GM21367 (cell line): ENCODE measurements around the gene NKIRAS1.
"Not testable (repeated sequence)": the region's sequence is repeated elsewhere in the genome, so short reads cannot be mapped to it uniquely, and the experiment has no call there.

Source experiments
- ATAC-seq: cut with Tn5 transposase; IDR thresholded peaks from one replicate; pipeline ENCODE4 v1.9.1; 2021; ENCODE audit not compliant: unreplicated experiment

Gene NKIRAS1

DNA sequence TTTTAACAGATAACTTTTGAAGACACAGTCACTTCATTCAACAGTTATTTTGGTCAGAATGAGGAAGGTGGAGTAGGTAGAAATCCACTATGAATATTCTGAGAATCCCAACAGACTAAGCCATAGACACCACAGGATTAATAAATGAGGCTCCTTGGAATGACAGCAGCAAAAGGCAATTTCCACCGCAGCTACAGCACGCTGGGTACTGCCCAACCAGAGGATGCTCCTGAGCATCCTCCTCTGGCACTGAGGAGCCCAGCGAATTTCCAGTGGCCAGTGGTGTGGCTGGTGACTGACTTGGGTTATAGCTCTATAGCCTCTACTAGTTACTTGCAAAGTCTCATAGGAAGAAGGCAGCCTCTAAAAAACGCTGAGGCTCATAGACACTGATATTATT lies 24.6 kb upstream of the NKIRAS1 start:
- no peak for ATAC-seq

DNA sequence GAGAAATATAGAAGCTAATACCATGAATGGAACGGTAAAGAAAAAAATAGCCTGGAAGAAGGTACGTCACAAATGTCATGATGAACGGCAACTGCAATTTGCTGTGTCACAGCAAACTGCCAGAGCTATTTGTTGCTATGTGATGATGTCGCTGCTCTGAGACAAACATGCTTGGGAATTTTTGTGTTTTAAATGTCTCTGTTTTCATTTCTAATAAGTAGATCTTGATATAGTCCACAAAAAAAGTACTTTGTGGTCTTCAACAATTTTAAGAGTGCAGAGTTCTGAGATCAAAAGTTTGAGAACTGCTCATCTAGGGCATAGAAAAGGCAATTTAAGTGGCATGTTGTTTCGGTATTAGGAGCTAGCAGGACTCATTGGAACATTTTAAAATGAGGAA lies 24.0 kb upstream of the NKIRAS1 start:
- no peak for ATAC-seq

DNA sequence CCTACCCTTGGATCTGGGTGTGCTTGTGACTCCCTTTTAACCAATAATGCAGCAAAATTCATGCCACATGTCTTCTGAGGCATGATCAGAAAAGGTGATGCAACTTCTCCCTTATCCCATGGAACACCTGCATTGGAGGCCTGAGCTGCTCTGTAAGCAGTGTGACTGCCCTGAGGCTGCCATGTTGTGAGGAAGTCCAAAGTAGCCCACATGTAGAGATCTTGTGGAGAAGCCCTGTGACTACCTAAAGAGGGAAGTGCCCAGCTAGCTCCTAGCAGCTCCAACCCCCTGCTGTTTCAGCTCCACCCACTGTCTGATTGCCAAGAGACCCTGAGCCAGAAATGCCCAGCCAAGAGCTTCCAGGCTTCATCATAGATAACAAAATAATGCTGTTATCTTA lies 21.9 kb upstream of the NKIRAS1 start:
- ATAC-seq, result no peak

DNA sequence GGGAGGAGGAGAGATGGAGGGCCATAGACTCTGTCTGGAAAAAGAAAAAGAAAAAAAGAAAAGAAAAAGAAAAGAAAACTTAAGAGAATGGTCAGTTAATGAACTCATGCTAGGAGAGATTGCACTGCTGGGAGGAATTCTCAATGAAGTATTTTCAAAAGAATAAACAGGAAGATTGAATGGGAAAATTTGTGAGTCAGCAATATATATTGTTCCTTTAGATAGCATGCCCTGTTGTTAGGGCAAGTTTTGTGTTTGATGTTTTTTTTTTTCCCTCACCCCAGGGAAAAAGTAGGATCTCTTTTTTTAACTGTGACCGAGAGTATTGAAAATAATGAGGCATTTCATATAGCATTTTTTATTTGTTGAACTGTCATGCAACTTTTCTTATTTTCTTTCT lies 20.5 kb upstream of the NKIRAS1 start:
- no peak for ATAC-seq

DNA sequence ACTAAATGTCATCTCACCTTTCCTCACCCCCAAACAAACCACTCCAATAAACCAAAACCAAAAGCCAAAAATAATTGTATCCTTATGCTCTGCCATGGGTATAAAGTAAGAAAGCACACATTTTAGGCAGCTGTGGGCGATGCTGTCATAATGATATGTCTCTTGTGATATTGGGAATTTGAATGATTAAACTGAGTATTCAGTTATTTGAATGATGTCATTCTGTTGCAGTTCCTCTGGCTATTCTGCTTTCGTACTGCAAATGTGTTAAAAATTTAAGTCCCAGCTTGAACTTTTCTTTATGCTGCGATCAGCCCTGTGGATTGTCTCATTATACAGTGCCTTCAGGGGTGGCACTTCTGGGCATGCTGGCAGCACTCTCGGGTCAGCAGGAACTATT lies 17.5 kb upstream of the NKIRAS1 start:
- no peak for ATAC-seq

DNA sequence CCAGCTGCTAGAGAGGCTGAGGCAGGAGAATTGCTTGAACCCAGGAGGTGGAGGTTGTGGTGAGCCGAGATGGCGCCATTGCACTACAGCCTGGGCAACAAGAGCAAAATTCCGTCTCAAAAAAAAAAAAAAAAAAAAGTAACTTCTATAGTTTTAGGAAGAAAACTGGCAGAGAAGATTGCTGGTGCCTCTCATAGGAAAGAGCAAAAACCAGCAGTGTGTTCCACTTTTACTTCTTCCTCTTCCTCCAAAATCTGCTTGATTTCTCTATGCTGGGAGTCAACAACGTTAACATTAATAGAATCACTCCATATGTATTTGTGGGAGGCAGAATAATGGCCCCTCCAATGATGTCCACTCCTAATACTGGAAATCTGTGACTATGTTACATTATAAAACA lies 15.8 kb upstream of the NKIRAS1 start:
- ATAC-seq, result no peak

DNA sequence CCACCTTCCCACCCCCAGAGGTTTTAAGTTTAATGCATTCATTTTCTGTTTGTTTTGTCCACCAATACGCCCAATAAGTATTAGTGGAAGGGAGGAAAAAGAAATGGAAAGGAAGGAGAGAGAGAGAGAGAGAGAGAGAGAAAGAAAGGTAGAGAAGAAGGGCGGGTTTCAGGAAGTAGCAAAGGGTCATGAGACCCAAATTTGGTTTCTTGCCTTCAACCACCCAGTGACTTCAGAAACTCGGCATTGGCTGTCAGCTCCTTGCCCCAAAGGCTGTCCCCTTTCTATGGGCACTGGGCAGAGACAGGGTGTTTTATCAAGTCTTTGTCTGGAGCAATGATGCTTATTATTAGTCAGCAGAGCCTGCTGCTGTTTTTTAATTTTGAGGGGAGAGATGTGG lies 14.8 kb upstream of the NKIRAS1 start:
- no peak for ATAC-seq

DNA sequence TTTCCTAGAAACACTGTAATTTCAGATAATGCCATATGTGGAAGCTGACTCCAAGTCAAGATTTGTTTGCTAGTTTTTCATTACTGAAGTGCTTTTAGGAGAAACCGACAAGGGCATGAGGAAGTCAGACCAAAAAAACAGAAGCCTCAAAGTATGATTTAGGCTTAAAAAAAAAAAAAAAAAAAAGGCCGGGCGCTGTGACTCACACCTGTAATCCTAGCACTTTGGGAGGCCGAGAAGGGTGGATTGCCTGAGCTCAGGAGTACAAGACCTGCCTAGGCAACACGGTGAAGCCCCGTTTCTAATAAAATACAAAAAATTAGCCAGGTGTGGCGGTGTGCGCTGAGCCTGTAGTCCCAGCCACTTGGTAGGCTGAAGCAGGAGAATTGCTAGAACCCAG lies 11.7 kb upstream of the NKIRAS1 start:
- no peak for ATAC-seq

DNA sequence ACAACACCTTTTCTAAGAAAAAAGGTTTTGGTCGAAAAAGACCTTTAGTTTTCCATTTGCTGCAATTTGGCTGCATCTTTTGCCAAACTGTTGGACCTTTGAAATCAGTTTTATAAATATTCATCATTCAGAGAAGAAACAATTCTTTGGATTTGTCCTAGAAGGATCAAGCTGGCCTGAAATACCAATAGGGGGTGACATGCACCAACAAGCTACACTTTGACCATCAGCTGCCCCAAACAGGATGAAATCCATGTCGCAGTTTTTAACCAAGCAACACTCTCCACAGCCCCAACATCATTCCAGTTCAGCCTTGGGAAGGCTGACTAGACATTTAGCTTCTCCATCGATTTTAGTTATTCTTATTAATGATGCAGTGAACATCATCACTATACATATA lies 9.9 kb upstream of the NKIRAS1 start:
- no peak for ATAC-seq

DNA sequence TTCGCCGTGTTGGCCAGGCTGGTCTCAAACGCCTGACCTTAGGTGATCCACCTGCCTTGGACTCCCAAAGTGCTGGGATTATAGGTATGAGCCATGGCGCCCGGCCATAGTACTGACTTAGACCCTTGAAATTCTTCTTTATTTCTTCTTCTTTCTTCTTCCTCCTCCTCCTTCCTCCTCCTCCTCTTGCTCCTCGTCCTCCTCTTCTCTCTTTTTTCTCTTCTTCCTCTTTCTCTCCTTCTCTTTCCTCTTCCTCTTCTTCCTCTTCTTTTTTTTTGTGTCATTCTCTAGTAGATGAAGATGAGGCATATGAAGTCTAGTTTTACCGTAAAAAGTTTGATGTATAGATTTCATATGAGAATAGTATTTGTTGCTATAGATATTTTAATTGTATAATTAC lies 9.5 kb upstream of the NKIRAS1 start:
- no peak for ATAC-seq

DNA sequence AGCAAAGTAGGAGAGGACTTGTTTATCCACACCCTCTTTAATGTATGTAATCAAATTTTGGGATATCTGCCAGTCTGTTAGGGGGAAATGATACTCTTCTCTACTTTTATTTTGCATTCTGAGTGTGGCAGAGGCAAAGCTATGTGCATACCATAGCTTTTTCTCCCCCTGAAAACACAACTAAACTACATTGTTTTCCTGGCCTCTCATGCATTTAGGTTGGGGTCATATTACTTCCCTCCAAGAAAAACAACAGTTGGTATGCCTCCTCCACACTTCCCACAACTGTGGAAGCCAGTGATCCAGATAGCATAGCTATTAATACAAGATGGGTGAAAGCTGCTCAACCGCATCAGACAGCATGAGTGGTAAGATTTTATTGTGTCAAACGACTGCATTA lies 7.0 kb upstream of the NKIRAS1 start:
- no peak for ATAC-seq

DNA sequence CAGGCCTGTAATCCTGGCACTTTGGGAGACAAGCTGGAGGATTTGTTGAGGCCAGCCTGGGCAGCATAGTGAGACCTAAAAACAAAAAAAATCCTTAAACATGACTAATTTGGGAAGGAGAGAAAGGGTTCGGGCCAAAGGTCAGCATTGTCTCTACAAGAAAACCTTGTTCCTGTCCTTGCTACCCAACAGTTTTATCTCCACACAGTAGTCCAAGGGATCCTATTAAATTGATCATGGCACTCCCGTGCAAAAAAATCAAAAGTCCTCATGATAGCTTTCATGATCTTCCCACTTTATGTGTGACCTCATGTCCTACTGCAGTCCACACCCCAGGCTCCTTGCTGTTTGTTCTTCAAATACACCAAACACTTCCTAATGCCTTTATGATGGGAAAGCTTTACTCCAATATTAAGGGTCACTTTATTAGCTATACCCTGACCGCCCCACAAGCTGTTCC lies 4.3 kb upstream of the NKIRAS1 start:
- ATAC-seq, result no peak

DNA sequence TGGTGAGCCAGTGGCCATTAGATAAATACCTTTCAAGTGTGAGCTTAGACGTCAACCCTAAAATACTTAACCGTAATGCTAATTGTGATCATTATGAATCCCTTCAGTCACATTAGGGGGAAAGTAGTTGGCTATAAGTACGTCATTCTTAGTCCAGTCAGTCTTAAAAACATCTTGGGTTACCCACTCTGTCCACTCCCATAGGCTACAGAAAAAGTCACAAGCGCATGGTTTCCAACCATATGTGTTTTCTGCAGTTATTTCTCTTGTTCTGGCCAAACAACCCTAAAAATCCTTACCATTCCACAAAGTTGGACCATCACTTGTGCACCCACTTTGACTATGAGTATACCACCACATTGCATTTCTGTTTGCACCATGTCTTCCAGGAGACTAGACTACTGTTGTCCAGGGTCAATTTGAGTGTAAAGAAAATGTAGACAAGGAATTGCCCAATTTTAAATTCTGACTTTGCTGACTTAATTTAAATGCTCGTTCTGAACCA lies 3.4 kb upstream of the NKIRAS1 start:
- ATAC-seq, result no peak

DNA sequence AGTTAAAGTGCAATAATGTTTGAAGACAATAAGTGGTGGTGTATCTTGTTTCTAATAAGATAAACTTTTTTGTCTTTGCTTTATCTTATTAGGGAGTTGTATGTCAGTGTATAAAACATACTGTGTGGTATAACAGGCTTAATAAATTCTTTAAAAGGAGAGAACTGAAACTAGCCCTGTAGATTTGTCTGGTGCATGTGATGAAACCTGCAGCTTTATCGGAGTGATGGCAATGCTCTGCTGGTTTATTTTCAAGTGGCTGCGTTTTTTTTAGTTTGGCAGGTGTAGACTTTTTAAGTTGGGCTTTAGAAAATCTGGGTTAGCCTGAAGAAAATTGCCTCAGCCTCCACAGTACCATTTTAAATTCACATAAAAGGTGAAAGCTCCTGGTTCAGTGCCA lies 2.8 kb upstream of the NKIRAS1 start:
- no peak for ATAC-seq

DNA sequence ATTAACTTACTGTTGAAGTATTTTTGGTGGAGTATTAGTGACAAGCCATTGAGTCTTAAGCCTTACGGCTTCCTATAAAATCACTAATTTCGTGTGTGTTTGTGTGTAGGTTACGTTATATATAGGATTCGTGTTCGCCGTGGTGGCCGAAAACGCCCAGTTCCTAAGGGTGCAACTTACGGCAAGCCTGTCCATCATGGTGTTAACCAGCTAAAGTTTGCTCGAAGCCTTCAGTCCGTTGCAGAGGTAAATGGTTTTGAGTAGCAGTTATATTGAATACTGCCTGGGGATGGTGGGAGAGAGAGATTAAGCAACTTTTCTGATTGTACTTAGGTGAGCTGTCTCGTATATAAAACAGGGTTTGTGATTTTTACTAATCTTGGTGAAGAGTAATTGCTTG lies 1.5 kb upstream of the NKIRAS1 start:
- ATAC-seq, result not testable (repeated sequence)

DNA sequence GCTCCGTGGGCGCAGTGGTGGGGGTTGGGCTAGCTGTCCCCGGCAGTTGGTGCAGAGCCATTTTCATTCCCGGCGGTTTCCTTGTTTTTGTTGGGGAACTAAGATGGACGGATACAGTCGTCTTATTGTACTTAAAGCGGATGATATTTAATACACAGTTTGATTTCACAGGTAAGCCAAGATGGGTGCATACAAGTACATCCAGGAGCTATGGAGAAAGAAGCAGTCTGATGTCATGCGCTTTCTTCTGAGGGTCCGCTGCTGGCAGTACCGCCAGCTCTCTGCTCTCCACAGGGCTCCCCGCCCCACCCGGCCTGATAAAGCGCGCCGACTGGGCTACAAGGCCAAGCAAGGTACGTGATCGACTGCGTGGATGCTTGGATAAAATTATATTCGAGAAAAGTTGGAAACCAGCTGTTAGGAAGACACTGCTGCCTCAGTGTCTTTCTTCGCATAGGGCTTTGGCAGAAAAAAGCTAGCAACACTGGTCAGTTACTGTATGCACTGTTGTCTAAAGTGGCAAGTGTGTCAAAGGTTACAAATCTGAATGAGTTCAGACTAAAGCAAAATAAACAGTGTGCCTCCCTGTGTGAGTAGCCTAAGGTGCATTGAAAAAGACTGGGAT lies 1.0 kb upstream of the NKIRAS1 start:
- ATAC-seq, result not testable (repeated sequence)

DNA sequence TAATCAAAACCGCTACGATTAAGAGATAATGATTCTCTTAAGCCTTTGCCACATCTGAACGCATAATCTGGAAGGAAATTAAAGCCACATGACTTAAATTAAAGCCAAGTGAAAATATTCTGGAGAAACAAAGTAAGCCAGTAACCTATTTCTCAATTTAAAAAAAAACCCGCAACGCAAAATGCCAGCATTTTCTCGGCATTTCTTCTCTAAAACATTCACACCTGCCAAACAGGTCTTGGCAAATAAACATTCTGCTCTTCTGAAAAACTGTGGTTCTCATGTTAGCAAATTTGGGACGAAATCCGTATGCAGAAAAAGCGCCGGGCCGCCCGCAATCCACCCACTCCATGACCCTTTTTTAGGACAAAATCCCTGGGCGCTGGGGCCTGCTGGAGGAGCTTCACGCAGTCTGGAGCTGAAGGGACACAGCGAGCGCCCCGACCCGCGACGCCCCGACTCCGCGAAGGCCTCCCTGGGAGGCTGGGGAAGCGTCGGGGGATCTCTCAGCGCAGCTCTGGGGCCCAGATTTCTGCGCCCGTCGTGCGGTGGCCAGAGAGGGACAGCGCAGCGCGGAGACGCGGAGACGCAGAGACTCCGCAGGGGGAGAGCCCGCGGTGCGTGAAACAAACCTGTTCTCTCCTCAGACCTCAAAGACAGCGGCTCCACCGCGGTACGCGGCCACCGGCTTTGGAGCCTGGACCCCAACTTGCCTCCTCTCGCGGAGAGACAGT lies 471 bp downstream of the NKIRAS1 start:
- peak; percentile 36 for ATAC-seq

DNA sequence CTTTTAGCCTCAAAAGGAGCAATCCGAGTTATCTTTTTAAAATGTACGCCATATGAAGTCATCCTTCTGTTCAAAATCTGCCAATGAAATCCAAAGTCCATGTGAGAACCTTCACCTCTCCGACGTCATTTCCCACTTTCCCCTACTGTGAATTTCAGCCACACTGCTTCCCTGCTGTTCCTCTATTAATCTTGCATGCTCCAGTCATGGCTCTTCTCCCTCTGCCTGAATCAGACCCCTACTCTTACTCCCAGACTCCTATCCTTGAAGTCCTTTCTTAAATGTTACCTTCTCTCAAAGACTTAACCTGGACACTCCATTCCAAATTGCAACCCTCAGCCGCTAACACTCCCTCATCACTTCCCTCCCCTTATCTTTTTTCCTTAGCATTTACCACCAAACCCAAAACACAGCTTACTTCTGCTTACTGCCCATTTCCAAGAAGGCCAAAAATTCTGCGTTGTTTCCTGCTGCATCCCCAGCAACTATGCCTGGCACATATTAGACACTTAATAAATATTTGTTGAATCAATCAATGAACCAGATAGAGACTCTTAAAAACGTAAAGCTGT lies 1.2 kb downstream of the NKIRAS1 start:
- no peak for ATAC-seq

DNA sequence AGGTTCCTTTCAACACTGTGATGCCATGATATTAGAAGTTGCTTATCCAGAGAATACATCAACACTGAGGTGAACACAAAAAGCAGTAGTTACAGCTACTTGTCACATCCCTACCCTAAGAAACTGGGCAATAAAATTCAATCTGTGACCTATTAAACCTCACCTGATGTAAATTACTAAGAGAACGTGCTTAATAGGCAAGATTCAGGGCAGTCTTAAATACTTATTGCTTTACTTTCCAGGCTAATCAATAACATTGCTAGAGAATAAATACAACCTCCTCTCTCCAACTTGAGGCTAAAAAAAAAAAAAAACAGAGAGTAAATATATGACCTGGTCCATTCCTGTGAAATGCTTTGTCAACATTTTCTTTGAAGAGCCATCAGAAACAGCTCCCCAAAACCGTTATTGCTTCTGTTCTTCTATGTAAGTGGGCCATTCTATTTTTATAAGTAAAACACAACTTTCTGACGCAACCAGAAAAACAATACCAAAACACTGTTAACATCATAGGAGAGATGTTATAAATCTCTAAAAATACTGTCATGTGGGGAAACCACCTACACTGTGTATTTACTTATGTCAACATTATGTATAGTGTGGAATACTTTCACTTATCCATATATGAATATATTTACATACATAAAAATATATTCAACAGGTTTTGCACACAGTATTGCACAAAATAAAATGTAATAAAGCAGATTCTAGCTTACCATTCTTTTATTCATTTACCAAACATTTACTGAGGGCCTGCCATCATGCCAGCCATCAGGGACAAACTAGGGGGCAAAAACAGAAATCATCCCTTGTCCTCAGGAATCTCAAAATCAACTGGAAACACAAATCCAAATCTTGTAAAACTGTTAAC lies 2.7 kb downstream of the NKIRAS1 start:
- no peak for ATAC-seq

DNA sequence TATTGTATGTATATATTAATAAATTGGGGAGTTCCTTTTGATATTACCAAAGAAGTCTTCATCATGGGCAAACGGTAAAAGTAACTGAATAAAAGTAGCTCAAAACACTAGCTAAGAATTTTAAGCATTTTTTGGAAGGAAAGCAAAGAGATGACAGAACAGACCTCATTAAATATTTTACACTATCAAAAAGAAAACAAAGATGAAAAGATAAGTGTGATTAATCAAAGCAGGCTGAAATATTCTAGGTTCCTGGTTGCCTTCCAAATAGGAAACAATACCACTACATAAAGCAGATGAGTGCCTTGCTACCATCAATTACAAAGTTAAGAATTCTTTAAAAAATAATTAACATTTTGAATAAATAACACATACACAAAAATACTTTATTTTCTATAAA lies 3.6 kb downstream of the NKIRAS1 start:
- no peak for ATAC-seq

DNA sequence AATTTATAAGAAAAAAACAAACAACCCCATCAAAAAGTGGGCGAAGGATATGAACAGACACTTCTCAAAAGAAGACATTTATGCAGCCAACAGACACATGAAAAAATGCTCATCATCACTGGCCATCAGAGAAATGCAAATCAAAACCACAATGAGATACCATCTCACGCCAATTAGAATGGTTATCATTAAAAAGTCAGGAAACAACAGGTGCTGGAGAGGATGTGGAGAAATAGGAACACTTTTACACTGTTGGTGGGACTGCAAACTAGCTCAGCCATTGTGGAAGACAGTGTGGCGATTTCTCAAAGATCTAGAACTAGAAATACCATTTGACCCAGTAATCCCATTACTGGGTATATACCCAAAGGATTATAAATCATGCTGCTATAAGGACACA lies 4.5 kb downstream of the NKIRAS1 start:
- not testable (repeated sequence) for ATAC-seq
